Breast epithelium (tissue), 4 donors: Measurements from ENCODE around the gene TLDC2. TPM values are rescaled to one million over a fixed set of nuclear protein-coding genes. Genes with fewer than 3 reads are reported as not detected.

Experiments used
- DNase-seq, 2 donors: peaks; one replicate each; pipeline ENCODE4 v3.0.0-alpha.2; 2019; ENCODE audit warnings: low spot score in 2 of 2
- H3K27ac ChIP-seq, 2 donors: fragments of 200-600 bp; sonication (generic) in 1 of 2; one replicate each; pipeline ENCODE4 v1.5.1; 2016 to 2019; ENCODE audit warnings: mild to moderate bottlenecking in 1 of 2
- H3K27me3 ChIP-seq, 2 donors: fragments of 200-600 bp; sonication (generic) in 1 of 2; one replicate each; pipeline versions ENCODE4 v1.5.1 to v1.6.0; 2017 to 2019; ENCODE audit warnings: control low read depth in 1 of 2, mild to moderate bottlenecking in 1 of 2
- H3K36me3 ChIP-seq: fragments of 200-600 bp; one replicate; pipeline ENCODE4 v1.5.1; 2019
- H3K4me1 ChIP-seq, 2 donors: fragments of 200-600 bp; sonication (generic); one replicate each; pipeline ENCODE4 v1.5.1; 2016 to 2019; ENCODE audit warnings: control low read depth in 1 of 2
- H3K4me3 ChIP-seq, 3 donors: fragments of 200-600 bp; sonication (generic); 1 replicate in 2 of 3; 2 replicates in 1 of 3; pipeline ENCODE4 v1.5.1; 2016 to 2019; ENCODE audit warnings: mild to moderate bottlenecking in 3 of 3, moderate library complexity in 2 of 3
- H3K9me3 ChIP-seq, 2 donors: fragments of 200-600 bp; sonication (generic) in 1 of 2; one replicate each; pipeline ENCODE4 v1.5.1; 2016 to 2019; ENCODE audit warnings: control low read depth in 1 of 2
- POLR2A ChIP-seq: fragments of 450-650 bp; IDR thresholded peaks from one replicate; pipeline ENCODE4 v1.6.1; 2016; ENCODE audit warnings: antibody characterized with exemption, mild to moderate bottlenecking, moderate library complexity
- POLR2AphosphoS5 ChIP-seq, 3 donors: sonication (generic); formaldehyde crosslinking; IDR thresholded peaks; one replicate each; pipeline ENCODE4 v1.6.1; 2017; ENCODE audit warnings: antibody characterized with exemption in 3 of 3
- intact Hi-C: fragments of 100-400 bp; cut with DNase I; formaldehyde crosslinking; loops from one replicate; pipeline ENCODE4 v1.15.1; 2023; ENCODE audit warnings: low total_unique reads
- total RNA-seq, 3 donors: library from RNA; depleted of rRNA; stranded (reverse); fragments of >200 nt; gene quantifications; one replicate each; pipeline ENCODE4 v1.1.0, GENCODE V29; 2016
- TF ChIP-seq, protein P1 (sequence below), 3 donors: fragments of 450-650 bp; IDR thresholded peaks; one replicate each; pipeline ENCODE4 v1.5.1; 2016 to 2017; ENCODE audit warnings: antibody characterized with exemption in 3 of 3, mild to moderate bottlenecking in 3 of 3, moderate library complexity in 3 of 3

Gene TLDC2
- total RNA-seq, 3 donors from 2014 or later: 1.1 TPM; not detected in 2

DNA sequence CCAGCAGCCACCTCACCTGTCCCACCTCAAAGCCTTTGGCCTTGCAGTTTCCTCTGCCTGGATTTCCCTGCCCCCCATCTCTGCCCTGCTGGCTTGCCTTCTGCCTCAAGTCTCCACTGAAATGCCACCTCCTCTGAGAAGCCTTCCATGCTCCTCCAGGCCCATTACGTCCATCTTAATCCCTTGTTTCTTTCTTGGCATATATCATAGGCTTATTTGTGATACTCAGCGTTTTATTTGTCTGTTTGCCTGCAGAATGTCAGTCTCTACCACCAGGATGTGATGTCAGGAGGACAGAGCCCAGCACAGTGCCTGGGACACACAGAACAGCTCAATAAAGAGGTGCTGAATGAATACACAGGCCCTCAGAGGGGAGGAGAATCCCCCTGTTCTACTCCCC, 24.4 kb upstream of the TLDC2 start:
- no peaks in the 10 kb centered on the region for H3K36me3 ChIP-seq
- no peak for DNase-seq
- H3K4me3 ChIP-seq: no peak overlapping the region
- H3K27ac ChIP-seq: peak overlapping the region; percentile 75 to 91
- intact Hi-C loops: no loop called here
- H3K9me3 ChIP-seq: no peaks in the 10 kb centered on the region
- H3K4me1 ChIP-seq: peaks cover 17% of the 10 kb centered on the region in 2 donors
- TF ChIP-seq, protein P1, sequence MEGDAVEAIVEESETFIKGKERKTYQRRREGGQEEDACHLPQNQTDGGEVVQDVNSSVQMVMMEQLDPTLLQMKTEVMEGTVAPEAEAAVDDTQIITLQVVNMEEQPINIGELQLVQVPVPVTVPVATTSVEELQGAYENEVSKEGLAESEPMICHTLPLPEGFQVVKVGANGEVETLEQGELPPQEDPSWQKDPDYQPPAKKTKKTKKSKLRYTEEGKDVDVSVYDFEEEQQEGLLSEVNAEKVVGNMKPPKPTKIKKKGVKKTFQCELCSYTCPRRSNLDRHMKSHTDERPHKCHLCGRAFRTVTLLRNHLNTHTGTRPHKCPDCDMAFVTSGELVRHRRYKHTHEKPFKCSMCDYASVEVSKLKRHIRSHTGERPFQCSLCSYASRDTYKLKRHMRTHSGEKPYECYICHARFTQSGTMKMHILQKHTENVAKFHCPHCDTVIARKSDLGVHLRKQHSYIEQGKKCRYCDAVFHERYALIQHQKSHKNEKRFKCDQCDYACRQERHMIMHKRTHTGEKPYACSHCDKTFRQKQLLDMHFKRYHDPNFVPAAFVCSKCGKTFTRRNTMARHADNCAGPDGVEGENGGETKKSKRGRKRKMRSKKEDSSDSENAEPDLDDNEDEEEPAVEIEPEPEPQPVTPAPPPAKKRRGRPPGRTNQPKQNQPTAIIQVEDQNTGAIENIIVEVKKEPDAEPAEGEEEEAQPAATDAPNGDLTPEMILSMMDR (IDR thresholded peaks at IDR 0.05): no peak
- TF ChIP-seq POLR2A: no peak
- TF ChIP-seq POLR2AphosphoS5 (IDR thresholded peaks at IDR 0.05): no peak
- no peaks in the 10 kb centered on the region for H3K27me3 ChIP-seq

GRCh38 chr20:36852187-36852586, 23.8 kb upstream of the TLDC2 start:
- DNase-seq: no peak
- Histone ChIP-seq H3K4me1 (peaks cover 16 to 19% of the 10 kb centered on the region in 2 donors), H3K27me3 (no peaks in the 10 kb centered on the region), H3K36me3 (no peaks in the 10 kb centered on the region), H3K4me3 (peak overlapping the region in 1 of 3 donors; percentile 28), H3K27ac (peak overlapping the region; percentile 75 to 91), H3K9me3 (no peaks in the 10 kb centered on the region)
- TF ChIP-seq, protein P1 (IDR thresholded peaks at IDR 0.05): no peak
- TF ChIP-seq POLR2A: no peak
- no peak for TF ChIP-seq POLR2AphosphoS5 (IDR thresholded peaks at IDR 0.05)
- intact Hi-C loops: no loop called here

GRCh38 chr20:36854348-36855240, 21.3 kb upstream of the TLDC2 start:
- peaks cover 16 to 19% of the 10 kb centered on the region in 2 donors for H3K4me1 ChIP-seq
- TF ChIP-seq, protein P1 (IDR thresholded peaks at IDR 0.05): no peak
- TF ChIP-seq POLR2A (no peak), POLR2AphosphoS5 (IDR thresholded peaks at IDR 0.05) (no peak)
- H3K27ac ChIP-seq: peak overlapping the region; percentile 83 to 85

DNA sequence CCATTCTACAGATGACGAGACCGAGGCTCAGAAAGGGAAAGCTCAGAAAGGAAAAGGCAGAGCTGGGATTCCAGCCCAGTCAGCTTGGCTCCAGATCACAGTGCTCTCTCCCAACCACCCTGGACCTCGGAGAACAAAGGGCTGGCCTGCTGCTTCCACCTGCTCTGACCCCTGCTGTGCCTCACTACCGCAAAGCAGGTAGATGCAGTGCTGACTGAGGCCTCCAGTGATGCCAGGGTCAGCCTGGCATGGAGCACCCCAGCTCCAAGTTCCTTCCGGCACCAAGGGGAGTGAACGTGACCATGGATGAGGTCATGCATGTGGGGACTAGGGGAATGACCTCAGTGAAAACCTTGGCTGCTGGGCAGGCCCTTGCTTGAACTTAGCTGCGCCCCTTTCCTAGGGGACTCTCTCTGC, 20.7 kb upstream of the TLDC2 start:
- H3K36me3 ChIP-seq: no peaks in the 10 kb centered on the region
- no peaks in the 10 kb centered on the region for H3K27me3 ChIP-seq
- H3K9me3 ChIP-seq: no peaks in the 10 kb centered on the region
- DNase-seq: no peak
- H3K4me1 ChIP-seq: peaks cover 16 to 19% of the 10 kb centered on the region in 2 donors
- H3K27ac ChIP-seq: peak overlapping the region; percentile 83 to 85
- H3K4me3 ChIP-seq: no peak overlapping the region
- intact Hi-C loops: no loop called here
- TF ChIP-seq, protein P1 (IDR thresholded peaks at IDR 0.05): no peak

More at GRCh38 chr20:36854348-36855240, 21.3 kb upstream of the TLDC2 start:
- H3K4me3 ChIP-seq: no peak overlapping the region
- no peaks in the 10 kb centered on the region for H3K27me3 ChIP-seq
- no peak for DNase-seq
- H3K9me3 ChIP-seq: no peaks in the 10 kb centered on the region
- intact Hi-C loops: no loop called here
- H3K36me3 ChIP-seq: no peaks in the 10 kb centered on the region

DNA sequence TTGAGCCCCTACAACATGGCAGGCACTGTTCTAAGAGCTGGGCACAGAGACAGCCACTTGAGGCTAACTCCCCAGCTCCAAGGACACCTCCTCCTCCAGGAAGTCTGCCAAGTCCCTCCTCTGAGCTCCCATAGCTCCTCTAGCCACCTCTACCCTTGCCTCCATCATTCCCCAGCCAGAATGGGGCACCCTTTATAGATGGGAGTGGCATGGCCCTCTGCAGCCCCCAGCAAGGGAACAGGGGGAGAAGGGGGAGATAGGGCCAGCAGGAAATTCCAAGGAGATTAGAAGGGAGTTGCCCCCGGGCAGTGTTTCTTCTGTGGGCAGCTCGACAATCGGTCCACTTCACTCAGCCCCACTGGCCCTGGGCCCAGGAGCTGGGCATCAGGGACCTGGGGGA, 19.7 kb upstream of the TLDC2 start:
- no peak for DNase-seq
- peak overlapping the region; percentile 83 to 85 for H3K27ac ChIP-seq
- no peaks in the 10 kb centered on the region for H3K27me3 ChIP-seq
- H3K9me3 ChIP-seq: no peaks in the 10 kb centered on the region
- H3K4me1 ChIP-seq: peaks cover 16 to 25% of the 10 kb centered on the region in 2 donors
- peak overlapping the region in 1 of 3 donors; percentile 12 for H3K4me3 ChIP-seq
- no peaks in the 10 kb centered on the region for H3K36me3 ChIP-seq
- TF ChIP-seq, protein P1 (IDR thresholded peaks at IDR 0.05): no peak
- TF ChIP-seq POLR2AphosphoS5 (IDR thresholded peaks at IDR 0.05) (no peak), POLR2A (no peak)
- intact Hi-C loops: no loop called here
